ENCODE measurements around the gene RHOA.
"Not testable (repeated sequence)": the region's sequence is repeated elsewhere in the genome, so short reads cannot be mapped to it uniquely, and the experiment has no call there.

RHOA gene

GRCh38 chr3:49411535-49411967 is 225 bp downstream of the RHOA start:
- peak in 1 of 2 donors; percentile 12 for DNase-seq (ENCODE audit: low read depth in 2 of 2)

- no peak for DNase-seq (ENCODE audit: low read depth in 2 of 2)
Observed at GRCh38 chr3:49410846-49411534, 786 bp downstream of the RHOA start.

GRCh38 chr3:49410066-49410845 is 1.5 kb downstream of the RHOA start:
- DNase-seq (ENCODE audit: low read depth in 2 of 2): no peak

GRCh38 chr3:49406571-49407565 is 4.9 kb downstream of the RHOA start:
- no peak for DNase-seq (ENCODE audit: low read depth in 2 of 2)

GRCh38 chr3:49405570-49405969 is 6.2 kb downstream of the RHOA start:
- not testable (repeated sequence) for DNase-seq (ENCODE audit: low read depth in 2 of 2)

- DNase-seq (ENCODE audit: low read depth in 2 of 2): no peak
Observed at GRCh38 chr3:49403891-49404290, 7.9 kb downstream of the RHOA start.

- DNase-seq (ENCODE audit: low read depth in 2 of 2): no peak
Observed at GRCh38 chr3:49401766-49402165, 10.0 kb downstream of the RHOA start.

GRCh38 chr3:49399461-49399860 is 12.3 kb downstream of the RHOA start:
- no peak for DNase-seq (ENCODE audit: low read depth in 2 of 2)

GRCh38 chr3:49397470-49397869 is 14.3 kb downstream of the RHOA start:
- no peak for DNase-seq (ENCODE audit: low read depth in 2 of 2)

- not testable (repeated sequence) for DNase-seq (ENCODE audit: low read depth in 2 of 2)
Observed at GRCh38 chr3:49391310-49391709, 20.5 kb downstream of the RHOA start.

GRCh38 chr3:49389297-49389696 is 22.5 kb downstream of the RHOA start:
- DNase-seq (ENCODE audit: low read depth in 2 of 2): no peak

- DNase-seq (ENCODE audit: low read depth in 2 of 2): no peak
Observed at GRCh38 chr3:49388289-49388820, 23.4 kb downstream of the RHOA start.

- DNase-seq (ENCODE audit: low read depth in 2 of 2): no peak
Observed at GRCh38 chr3:49387721-49388120, 24.1 kb downstream of the RHOA start.

- DNase-seq (ENCODE audit: low read depth in 2 of 2): no peak
Observed at GRCh38 chr3:49386056-49386756, 25.6 kb downstream of the RHOA start.

- no peak for DNase-seq (ENCODE audit: low read depth in 2 of 2)
Observed at GRCh38 chr3:49385617-49386016, 26.2 kb downstream of the RHOA start.

GRCh38 chr3:49383387-49383786 is 28.4 kb downstream of the RHOA start:
- DNase-seq (ENCODE audit: low read depth in 2 of 2): no peak

- no peak for DNase-seq (ENCODE audit: low read depth in 2 of 2)
Observed at GRCh38 chr3:49378249-49378895, 33.4 kb downstream of the RHOA start.

GRCh38 chr3:49377483-49377882 is 34.3 kb downstream of the RHOA start:
- peak; percentile 27 to 45 for DNase-seq (ENCODE audit: low read depth in 2 of 2)

- no peak for DNase-seq (ENCODE audit: low read depth in 2 of 2)
Observed at GRCh38 chr3:49371946-49372345, 39.8 kb downstream of the RHOA start.

- DNase-seq (ENCODE audit: low read depth in 2 of 2): no peak
Observed at GRCh38 chr3:49370585-49371290, 41.0 kb downstream of the RHOA start.
